ENCODE data around the gene KLRF2.
"Not testable (repeated sequence)": the region's sequence is repeated elsewhere in the genome, so short reads cannot be mapped to it uniquely, and the experiment has no call there.

The KLRF2 gene

DNA sequence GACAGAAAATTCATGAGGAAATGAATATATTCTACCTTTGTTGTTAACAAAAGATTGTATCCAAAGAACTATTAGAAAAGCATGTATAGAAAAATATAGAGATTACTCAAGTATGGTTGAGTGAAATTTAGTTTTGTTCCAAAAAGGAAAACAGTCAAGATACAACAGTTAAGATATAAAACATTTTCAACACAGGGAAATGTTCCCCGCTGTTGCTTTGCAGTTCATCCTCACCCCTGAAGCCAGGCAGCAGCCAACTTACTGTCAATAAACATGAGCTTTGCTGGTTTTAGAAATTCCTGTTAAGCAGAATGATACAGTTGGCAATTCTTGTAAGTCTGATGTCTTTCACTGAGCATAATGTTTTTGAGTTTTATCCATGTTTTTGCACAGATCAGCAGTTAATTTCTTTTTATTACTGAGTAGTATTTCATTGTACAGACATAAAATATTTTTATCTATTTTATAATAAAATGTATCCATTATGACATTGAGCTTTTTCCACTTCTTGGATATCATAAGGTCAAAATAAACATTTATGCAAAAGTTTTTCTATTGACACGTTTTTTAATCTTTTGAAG, 10.9 kb upstream of the KLRF2 start:
- no peak overlapping the region for H3K4me3 ChIP-seq (ENCODE audit: insufficient read length, low read depth)
- DNase-seq (ENCODE audit: low read depth, low spot score): no peak
- no peaks in the 10 kb centered on the region for H3K36me3 ChIP-seq (ENCODE audit: insufficient read depth, insufficient read length, low read length)
- no peak for TF ChIP-seq YY1 (IDR thresholded peaks at IDR 0.05; ENCODE audit: insufficient read depth, insufficient read length)
- TF ChIP-seq SUZ12 (IDR thresholded peaks at IDR 0.05; ENCODE audit: extremely low read depth, insufficient read depth, insufficient read length): no peak
- TF ChIP-seq ZNF274 (IDR thresholded peaks at IDR 0.05; ENCODE audit: low read depth, low read length): no peak
- no peaks in the 10 kb centered on the region for H3K9me3 ChIP-seq (ENCODE audit: insufficient read depth, low read length)
- no peaks in the 10 kb centered on the region for H3K4me1 ChIP-seq (ENCODE audit: insufficient read depth, insufficient read length)
- no peak overlapping the region for H3K9ac ChIP-seq (ENCODE audit: insufficient read length, low read depth)
- H3K27me3 ChIP-seq (ENCODE audit: insufficient read depth, insufficient read length): no peaks in the 10 kb centered on the region

- Histone ChIP-seq H3K9me3 (ENCODE audit: insufficient read depth, low read length) (no peaks in the 10 kb centered on the region), H3K9ac (ENCODE audit: insufficient read length, low read depth) (no peak overlapping the region), H3K27me3 (ENCODE audit: insufficient read depth, insufficient read length) (no peaks in the 10 kb centered on the region), H3K4me3 (ENCODE audit: insufficient read length, low read depth) (no peak overlapping the region), H3K4me1 (ENCODE audit: insufficient read depth, insufficient read length) (no peaks in the 10 kb centered on the region), H3K36me3 (ENCODE audit: insufficient read depth, insufficient read length, low read length) (no peaks in the 10 kb centered on the region)
- TF ChIP-seq ZNF274 (IDR thresholded peaks at IDR 0.05; ENCODE audit: low read depth, low read length) (no peak), SUZ12 (IDR thresholded peaks at IDR 0.05; ENCODE audit: extremely low read depth, insufficient read depth, insufficient read length) (no peak), YY1 (IDR thresholded peaks at IDR 0.05; ENCODE audit: insufficient read depth, insufficient read length) (no peak)
- no peak for DNase-seq (ENCODE audit: low read depth, low spot score)
Observed at GRCh38 chr12:9872162-9872561, 9.1 kb upstream of the KLRF2 start.

- H3K36me3 ChIP-seq (ENCODE audit: insufficient read depth, insufficient read length, low read length): no peaks in the 10 kb centered on the region
- H3K9ac ChIP-seq (ENCODE audit: insufficient read length, low read depth): no peak overlapping the region
- DNase-seq (ENCODE audit: low read depth, low spot score): no peak
- TF ChIP-seq SUZ12 (IDR thresholded peaks at IDR 0.05; ENCODE audit: extremely low read depth, insufficient read depth, insufficient read length): no peak
- TF ChIP-seq YY1 (IDR thresholded peaks at IDR 0.05; ENCODE audit: insufficient read depth, insufficient read length): no peak
- no peaks in the 10 kb centered on the region for H3K9me3 ChIP-seq (ENCODE audit: insufficient read depth, low read length)
- H3K4me3 ChIP-seq (ENCODE audit: insufficient read length, low read depth): no peak overlapping the region
- H3K4me1 ChIP-seq (ENCODE audit: insufficient read depth, insufficient read length): no peaks in the 10 kb centered on the region
- H3K27me3 ChIP-seq (ENCODE audit: insufficient read depth, insufficient read length): no peaks in the 10 kb centered on the region
Observed at GRCh38 chr12:9872742-9873141, 8.5 kb upstream of the KLRF2 start.

DNA sequence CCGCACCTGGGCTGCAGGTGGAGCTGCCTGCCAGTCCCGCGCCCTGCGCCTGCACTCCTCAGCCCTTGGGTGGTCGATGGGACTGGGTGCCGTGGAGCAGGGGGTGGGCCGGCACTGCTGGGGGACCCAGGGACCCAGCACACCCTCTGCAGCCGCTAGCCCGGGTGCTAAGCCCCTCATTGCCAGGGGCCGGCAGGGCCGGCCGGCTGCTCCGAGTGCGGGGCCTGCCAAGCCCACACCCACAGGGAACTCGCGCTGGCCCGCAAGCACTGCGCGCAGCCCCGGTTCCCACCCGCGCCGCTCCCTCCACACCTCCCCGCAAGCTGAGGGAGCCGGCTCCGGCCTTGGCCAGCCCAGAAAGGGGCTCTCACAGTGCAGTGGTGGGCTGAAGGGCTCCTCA, 5.2 kb upstream of the KLRF2 start:
- H3K4me3 ChIP-seq (ENCODE audit: insufficient read length, low read depth); H3K36me3 ChIP-seq (ENCODE audit: insufficient read depth, insufficient read length, low read length); H3K27me3 ChIP-seq (ENCODE audit: insufficient read depth, insufficient read length); H3K9ac ChIP-seq (ENCODE audit: insufficient read length, low read depth); H3K4me1 ChIP-seq (ENCODE audit: insufficient read depth, insufficient read length); H3K9me3 ChIP-seq (ENCODE audit: insufficient read depth, low read length); DNase-seq (ENCODE audit: low read depth, low spot score): not testable (repeated sequence)

- no peak overlapping the region for H3K4me3 ChIP-seq (ENCODE audit: insufficient read length, low read depth)
- no peaks in the 10 kb centered on the region for H3K36me3 ChIP-seq (ENCODE audit: insufficient read depth, insufficient read length, low read length)
- H3K9ac ChIP-seq (ENCODE audit: insufficient read length, low read depth): no peak overlapping the region
- no peaks in the 10 kb centered on the region for H3K27me3 ChIP-seq (ENCODE audit: insufficient read depth, insufficient read length)
- H3K4me1 ChIP-seq (ENCODE audit: insufficient read depth, insufficient read length): no peaks in the 10 kb centered on the region
- no peaks in the 10 kb centered on the region for H3K9me3 ChIP-seq (ENCODE audit: insufficient read depth, low read length)
- no peak for TF ChIP-seq YY1 (IDR thresholded peaks at IDR 0.05; ENCODE audit: insufficient read depth, insufficient read length)
- TF ChIP-seq SUZ12 (IDR thresholded peaks at IDR 0.05; ENCODE audit: extremely low read depth, insufficient read depth, insufficient read length): no peak
- TF ChIP-seq ZNF274 (IDR thresholded peaks at IDR 0.05; ENCODE audit: low read depth, low read length): no peak
- peak; percentile 63 for DNase-seq (ENCODE audit: low read depth, low spot score)
Observed at GRCh38 chr12:9880532-9881078, 684 bp upstream of the KLRF2 start.

- Histone ChIP-seq H3K36me3 (ENCODE audit: insufficient read depth, insufficient read length, low read length) (no peaks in the 10 kb centered on the region), H3K9me3 (ENCODE audit: insufficient read depth, low read length) (no peaks in the 10 kb centered on the region), H3K4me3 (ENCODE audit: insufficient read length, low read depth) (no peak overlapping the region), H3K27me3 (ENCODE audit: insufficient read depth, insufficient read length) (no peaks in the 10 kb centered on the region), H3K9ac (ENCODE audit: insufficient read length, low read depth) (no peak overlapping the region), H3K4me1 (ENCODE audit: insufficient read depth, insufficient read length) (no peaks in the 10 kb centered on the region)
- TF ChIP-seq YY1 (IDR thresholded peaks at IDR 0.05; ENCODE audit: insufficient read depth, insufficient read length) (no peak), SUZ12 (IDR thresholded peaks at IDR 0.05; ENCODE audit: extremely low read depth, insufficient read depth, insufficient read length) (no peak), ZNF274 (IDR thresholded peaks at IDR 0.05; ENCODE audit: low read depth, low read length) (no peak)
- no peak for DNase-seq (ENCODE audit: low read depth, low spot score)
Observed at GRCh38 chr12:9881988-9882387, 699 bp downstream of the KLRF2 start.

GRCh38 chr12:9883175-9883574, 1.9 kb downstream of the KLRF2 start:
- no peaks in the 10 kb centered on the region for H3K27me3 ChIP-seq (ENCODE audit: insufficient read depth, insufficient read length)
- TF ChIP-seq YY1 (IDR thresholded peaks at IDR 0.05; ENCODE audit: insufficient read depth, insufficient read length) (no peak), SUZ12 (IDR thresholded peaks at IDR 0.05; ENCODE audit: extremely low read depth, insufficient read depth, insufficient read length) (no peak), ZNF274 (IDR thresholded peaks at IDR 0.05; ENCODE audit: low read depth, low read length) (no peak)
- H3K4me1 ChIP-seq (ENCODE audit: insufficient read depth, insufficient read length): no peaks in the 10 kb centered on the region
- H3K9me3 ChIP-seq (ENCODE audit: insufficient read depth, low read length): no peaks in the 10 kb centered on the region
- DNase-seq (ENCODE audit: low read depth, low spot score): no peak
- no peaks in the 10 kb centered on the region for H3K36me3 ChIP-seq (ENCODE audit: insufficient read depth, insufficient read length, low read length)
- H3K4me3 ChIP-seq (ENCODE audit: insufficient read length, low read depth): no peak overlapping the region
- no peak overlapping the region for H3K9ac ChIP-seq (ENCODE audit: insufficient read length, low read depth)
